ENCODE data around the gene AHCYL2. TPM values are rescaled to one million over a fixed set of nuclear protein-coding genes. Genes with fewer than 3 reads are reported as not detected.

Gene AHCYL2
- total RNA-seq, 2 donors from 2014 or later = 30.8 to 31.4 TPM

- TF ChIP-seq CTCF (conservative IDR thresholded peaks at IDR 0.05) = no peak
- WGBS, 2 experiments (ENCODE audit: insufficient coverage in 1 of 2, insufficient read length in 1 of 2) = 89 to 90% methylated on average over 2 to 3 of the region's 3 CpGs
- H3K9ac ChIP-seq (ENCODE audit: extremely low read depth, low read length, poor library complexity, severe bottlenecking) = no peak overlapping the region
Measured at GRCh38 chr7:129332254-129333035, 107.6 kb downstream of the AHCYL2 start.

GRCh38 chr7:129334473-129334872, 109.6 kb downstream of the AHCYL2 start:
- DNase-seq = no peak
- Histone ChIP-seq H3K27me3 (ENCODE audit: control insufficient read depth, insufficient read depth, low read length, poor library complexity, severe bottlenecking) (no peaks in the 10 kb centered on the region), H3K27ac (ENCODE audit: low read depth, low read length) (no peak overlapping the region), H3K9ac (ENCODE audit: extremely low read depth, low read length, poor library complexity, severe bottlenecking) (no peak overlapping the region), H3K9me3 (ENCODE audit: control insufficient read depth, low read length) (no peaks in the 10 kb centered on the region), H3K4me3 (ENCODE audit: low read length) (no peak overlapping the region), H3K36me3 (ENCODE audit: control insufficient read depth, insufficient read depth, low read length) (no peaks in the 10 kb centered on the region), H3K4me1 (ENCODE audit: control insufficient read depth, insufficient read depth, low read length) (no peaks in the 10 kb centered on the region)
- 93 to 100% methylated on average over 2 to 3 of the region's 3 CpGs for whole genome bisulfite sequencing, 2 experiments (ENCODE audit: insufficient coverage in 1 of 2, insufficient read length in 1 of 2)
- H3K4me1 Mint-ChIP-seq = no peaks in the 10 kb centered on the region
- H3K4me3 Mint-ChIP-seq = no peak overlapping the region
- no peaks in the 10 kb centered on the region for H3K9me3 Mint-ChIP-seq
- no peaks in the 10 kb centered on the region for H3K36me3 Mint-ChIP-seq (ENCODE audit: low read depth)
- no peak overlapping the region for H3K27ac Mint-ChIP-seq
- peak; percentile 60 for TF ChIP-seq CTCF (conservative IDR thresholded peaks at IDR 0.05)
- H3K27me3 Mint-ChIP-seq (ENCODE audit: insufficient read depth) = no peaks in the 10 kb centered on the region

More at GRCh38 chr7:129332254-129333035, 107.6 kb downstream of the AHCYL2 start:
- no peaks in the 10 kb centered on the region for H3K27me3 Mint-ChIP-seq (ENCODE audit: insufficient read depth)
- no peaks in the 10 kb centered on the region for H3K4me1 ChIP-seq (ENCODE audit: control insufficient read depth, insufficient read depth, low read length)
- H3K27me3 ChIP-seq (ENCODE audit: control insufficient read depth, insufficient read depth, low read length, poor library complexity, severe bottlenecking) = no peaks in the 10 kb centered on the region
- H3K27ac ChIP-seq (ENCODE audit: low read depth, low read length) = no peak overlapping the region
- H3K4me1 Mint-ChIP-seq = no peaks in the 10 kb centered on the region
- no peaks in the 10 kb centered on the region for H3K9me3 ChIP-seq (ENCODE audit: control insufficient read depth, low read length)
- no peak overlapping the region for H3K4me3 Mint-ChIP-seq
- no peaks in the 10 kb centered on the region for H3K36me3 ChIP-seq (ENCODE audit: control insufficient read depth, insufficient read depth, low read length)
- DNase-seq = no peak
- no peak overlapping the region for H3K27ac Mint-ChIP-seq
- peaks cover 3% of the 10 kb centered on the region for H3K36me3 Mint-ChIP-seq (ENCODE audit: low read depth)
- H3K4me3 ChIP-seq (ENCODE audit: low read length) = no peak overlapping the region
- H3K9me3 Mint-ChIP-seq = no peaks in the 10 kb centered on the region

GRCh38 chr7:129338450-129338849, 113.6 kb downstream of the AHCYL2 start:
- no peaks in the 10 kb centered on the region for H3K27me3 Mint-ChIP-seq (ENCODE audit: insufficient read depth)
- peaks cover 12% of the 10 kb centered on the region for H3K4me1 Mint-ChIP-seq
- H3K9me3 Mint-ChIP-seq = no peaks in the 10 kb centered on the region
- Histone ChIP-seq H3K4me3 (ENCODE audit: low read length) (no peak overlapping the region), H3K4me1 (ENCODE audit: control insufficient read depth, insufficient read depth, low read length) (no peaks in the 10 kb centered on the region), H3K9ac (ENCODE audit: extremely low read depth, low read length, poor library complexity, severe bottlenecking) (no peak overlapping the region), H3K36me3 (ENCODE audit: control insufficient read depth, insufficient read depth, low read length) (no peaks in the 10 kb centered on the region), H3K27ac (ENCODE audit: low read depth, low read length) (no peak overlapping the region), H3K9me3 (ENCODE audit: control insufficient read depth, low read length) (no peaks in the 10 kb centered on the region), H3K27me3 (ENCODE audit: control insufficient read depth, insufficient read depth, low read length, poor library complexity, severe bottlenecking) (no peaks in the 10 kb centered on the region)
- H3K36me3 Mint-ChIP-seq (ENCODE audit: low read depth) = no peaks in the 10 kb centered on the region
- no peak overlapping the region for H3K4me3 Mint-ChIP-seq
- no peak for DNase-seq
- 92% methylated on average over 2 of the region's 2 CpGs; no CpG with 5 or more reads in 1 of the 2 experiments for WGBS, 2 experiments (ENCODE audit: insufficient coverage in 1 of 2, insufficient read length in 1 of 2)
- no peak for TF ChIP-seq CTCF (conservative IDR thresholded peaks at IDR 0.05)
- no peak overlapping the region for H3K27ac Mint-ChIP-seq

Data from endodermal cell (in vitro differentiated cells).